Osteoblast (primary cell): ENCODE measurements around the gene ALOX12B. TPM values are rescaled to one million over a fixed set of nuclear protein-coding genes. Genes with fewer than 3 reads are reported as not detected.
A peak's percentile ranks its signal among the peaks of the same experiment; 100 is the strongest.

Experiments used
- DNase-seq: peaks from one replicate; pipeline ENCODE4 v3.0.0; 2011; ENCODE audit warnings: low spot score, mixed read lengths; ENCODE audit not compliant: insufficient read length; ENCODE audit errors: missing footprints
- H2AFZ ChIP-seq: 2 replicates; pipeline ENCODE4 v1.6.0; 2011; ENCODE audit warnings: mild to moderate bottlenecking, low read length
- H3K27ac ChIP-seq: 2 replicates; pipeline ENCODE4 v1.5.1; 2011; ENCODE audit warnings: mild to moderate bottlenecking, low read depth, low read length, moderate library complexity
- H3K27me3 ChIP-seq: 2 replicates; pipeline ENCODE4 v1.6.0; 2012; ENCODE audit warnings: mild to moderate bottlenecking, control low read depth, inconsistent platforms, low read length, moderate library complexity; ENCODE audit not compliant: insufficient read depth
- H3K36me3 ChIP-seq: 2 replicates; pipeline ENCODE4 v1.5.1; 2011; ENCODE audit warnings: mild to moderate bottlenecking, low read length, control low read depth, moderate library complexity; ENCODE audit not compliant: insufficient read depth
- H3K4me1 ChIP-seq: 2 replicates; pipeline ENCODE4 v1.5.1; 2011; ENCODE audit warnings: mild to moderate bottlenecking, low read length, control low read depth, moderate library complexity; ENCODE audit not compliant: insufficient read depth
- H3K4me2 ChIP-seq: 2 replicates; pipeline ENCODE4 v1.6.0; 2011; ENCODE audit warnings: mild to moderate bottlenecking, low read length; ENCODE audit not compliant: insufficient read depth
- H3K4me3 ChIP-seq: fragments of 200-600 bp; sonication (generic); 3 replicates; pipeline ENCODE4 v1.5.1; 2012; ENCODE audit warnings: mild to moderate bottlenecking, low read length, inconsistent platforms; ENCODE audit not compliant: insufficient read depth
- H3K79me2 ChIP-seq: 2 replicates; pipeline ENCODE4 v1.6.0; 2012; ENCODE audit warnings: mild to moderate bottlenecking, low read length, control low read depth, inconsistent platforms; ENCODE audit not compliant: insufficient read depth
- H3K9me3 ChIP-seq: 2 replicates; pipeline ENCODE4 v1.5.1; 2011; ENCODE audit warnings: low read depth, low read length, control low read depth
- H4K20me1 ChIP-seq: 2 replicates; pipeline ENCODE4 v1.6.0; 2012; ENCODE audit warnings: mild to moderate bottlenecking, low read length, control low read depth; ENCODE audit not compliant: insufficient read depth
- total RNA-seq: library from RNA; depleted of rRNA; stranded (reverse); fragments of >200 nt; gene quantifications from 2 replicates; pipeline ENCODE4 v1.2.3, GENCODE V29; 2012
- TF ChIP-seq, protein P1 (sequence below): IDR thresholded peaks from 2 replicates; pipeline ENCODE4 v1.5.1; 2011; ENCODE audit warnings: mild to moderate bottlenecking, low read depth, low read length, moderate library complexity; ENCODE audit errors: extremely low read depth

The ALOX12B gene
- total RNA-seq, 1 donor = not detected

- Histone ChIP-seq H3K27me3 (peaks cover 17% of the 10 kb centered on the region), H3K4me3 (peak overlapping the region; percentile 72), H2AFZ (peak overlapping the region; percentile 84), H3K4me1 (peaks cover 46% of the 10 kb centered on the region), H3K4me2 (peak overlapping the region; percentile 96), H3K9me3 (no peaks in the 10 kb centered on the region), H3K27ac (no peak overlapping the region), H3K79me2 (no peaks in the 10 kb centered on the region), H4K20me1 (peaks cover 7% of the 10 kb centered on the region), H3K36me3 (no peaks in the 10 kb centered on the region)
- peak; percentile 87 for DNase-seq
- TF ChIP-seq, protein P1, sequence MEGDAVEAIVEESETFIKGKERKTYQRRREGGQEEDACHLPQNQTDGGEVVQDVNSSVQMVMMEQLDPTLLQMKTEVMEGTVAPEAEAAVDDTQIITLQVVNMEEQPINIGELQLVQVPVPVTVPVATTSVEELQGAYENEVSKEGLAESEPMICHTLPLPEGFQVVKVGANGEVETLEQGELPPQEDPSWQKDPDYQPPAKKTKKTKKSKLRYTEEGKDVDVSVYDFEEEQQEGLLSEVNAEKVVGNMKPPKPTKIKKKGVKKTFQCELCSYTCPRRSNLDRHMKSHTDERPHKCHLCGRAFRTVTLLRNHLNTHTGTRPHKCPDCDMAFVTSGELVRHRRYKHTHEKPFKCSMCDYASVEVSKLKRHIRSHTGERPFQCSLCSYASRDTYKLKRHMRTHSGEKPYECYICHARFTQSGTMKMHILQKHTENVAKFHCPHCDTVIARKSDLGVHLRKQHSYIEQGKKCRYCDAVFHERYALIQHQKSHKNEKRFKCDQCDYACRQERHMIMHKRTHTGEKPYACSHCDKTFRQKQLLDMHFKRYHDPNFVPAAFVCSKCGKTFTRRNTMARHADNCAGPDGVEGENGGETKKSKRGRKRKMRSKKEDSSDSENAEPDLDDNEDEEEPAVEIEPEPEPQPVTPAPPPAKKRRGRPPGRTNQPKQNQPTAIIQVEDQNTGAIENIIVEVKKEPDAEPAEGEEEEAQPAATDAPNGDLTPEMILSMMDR = no peak
Observed at GRCh38 chr17:8122924-8123694, 35.6 kb upstream of the ALOX12B start.

- Histone ChIP-seq H3K27me3 (peaks cover 22% of the 10 kb centered on the region), H2AFZ (peak overlapping the region; percentile 84), H3K79me2 (no peaks in the 10 kb centered on the region), H3K4me2 (peak overlapping the region; percentile 96), H3K4me1 (peaks cover 51% of the 10 kb centered on the region), H3K27ac (no peak overlapping the region), H3K9me3 (no peaks in the 10 kb centered on the region), H3K4me3 (peak overlapping the region; percentile 72), H4K20me1 (peaks cover 7% of the 10 kb centered on the region), H3K36me3 (no peaks in the 10 kb centered on the region)
- TF ChIP-seq, protein P1 = no peak
- DNase-seq = peak; percentile 93
Observed at GRCh38 chr17:8122422-8122923, 35.0 kb upstream of the ALOX12B start.

GRCh38 chr17:8121681-8122421, 34.3 kb upstream of the ALOX12B start:
- Histone ChIP-seq H2AFZ (peak overlapping the region; percentile 33), H3K9me3 (no peaks in the 10 kb centered on the region), H3K27ac (no peak overlapping the region), H3K27me3 (peaks cover 28% of the 10 kb centered on the region), H3K36me3 (no peaks in the 10 kb centered on the region), H3K79me2 (no peaks in the 10 kb centered on the region), H3K4me2 (peak overlapping the region; percentile 96), H4K20me1 (peaks cover 7% of the 10 kb centered on the region), H3K4me1 (peaks cover 46% of the 10 kb centered on the region), H3K4me3 (peak overlapping the region; percentile 72)
- peak; percentile 87 for DNase-seq
- TF ChIP-seq, protein P1 = peak; percentile 38

GRCh38 chr17:8121407-8121680, 33.8 kb upstream of the ALOX12B start:
- no peaks in the 10 kb centered on the region for H3K9me3 ChIP-seq
- H4K20me1 ChIP-seq = peaks cover 7% of the 10 kb centered on the region
- H3K4me1 ChIP-seq = peaks cover 44% of the 10 kb centered on the region
- H3K79me2 ChIP-seq = no peaks in the 10 kb centered on the region
- H3K4me3 ChIP-seq = peak overlapping the region; percentile 72
- no peak overlapping the region for H3K27ac ChIP-seq
- TF ChIP-seq, protein P1 = no peak
- peaks cover 33% of the 10 kb centered on the region for H3K27me3 ChIP-seq
- H3K4me2 ChIP-seq = peak overlapping the region; percentile 96
- H2AFZ ChIP-seq = no peak overlapping the region
- H3K36me3 ChIP-seq = no peaks in the 10 kb centered on the region
- no peak for DNase-seq
